ELR (cell line): ENCODE measurements around the gene TBXAS1.
A peak's percentile ranks its signal among the peaks of the same experiment; 100 is the strongest.

Source experiments
- DNase-seq: peaks from one replicate; pipeline ENCODE4 v3.0.0-alpha.2; 2015; ENCODE audit warnings: low read depth

Gene TBXAS1

DNA sequence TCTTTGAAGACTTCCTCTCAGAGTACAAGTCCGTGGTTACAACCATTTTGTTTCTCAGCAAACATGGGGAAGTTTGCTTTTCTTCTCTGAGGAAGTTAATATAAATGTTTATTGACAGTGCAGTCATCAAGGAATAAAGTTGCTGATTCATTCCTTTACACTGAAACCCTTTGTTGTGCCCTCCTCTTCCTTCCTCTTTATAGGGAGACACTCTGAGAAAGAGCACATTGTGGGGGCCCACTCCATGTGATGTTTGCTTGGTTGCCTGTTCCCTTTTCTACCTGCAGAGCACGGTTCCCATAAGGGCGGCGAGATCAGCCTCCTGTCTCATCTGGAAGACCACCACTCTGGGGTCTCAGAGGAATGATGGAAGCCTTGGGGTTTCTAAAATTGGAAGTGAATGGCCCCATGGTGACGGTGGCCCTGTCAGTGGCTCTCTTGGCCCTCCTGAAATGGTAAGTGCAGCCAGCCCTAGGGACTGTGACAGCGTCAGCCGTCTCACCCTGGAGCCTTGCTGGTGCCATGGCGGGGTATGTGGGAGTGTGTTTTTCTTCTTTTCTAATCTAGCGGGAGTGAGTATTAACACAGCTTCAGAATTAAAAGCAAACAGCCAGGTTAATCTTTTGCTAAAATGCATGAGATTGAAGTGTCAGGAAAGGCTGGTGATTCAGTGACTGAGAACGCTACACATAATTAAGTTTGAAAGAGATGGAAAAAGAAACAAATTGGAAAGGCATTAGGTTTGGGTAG is at the start of gene TBXAS1:
TBXAS1 (plus strand) TSS at position 240 of the 750 bp plus-strand sequence; CDS start at position 367, 127 bp downstream.
- DNase-seq, result peak; percentile 12

DNA sequence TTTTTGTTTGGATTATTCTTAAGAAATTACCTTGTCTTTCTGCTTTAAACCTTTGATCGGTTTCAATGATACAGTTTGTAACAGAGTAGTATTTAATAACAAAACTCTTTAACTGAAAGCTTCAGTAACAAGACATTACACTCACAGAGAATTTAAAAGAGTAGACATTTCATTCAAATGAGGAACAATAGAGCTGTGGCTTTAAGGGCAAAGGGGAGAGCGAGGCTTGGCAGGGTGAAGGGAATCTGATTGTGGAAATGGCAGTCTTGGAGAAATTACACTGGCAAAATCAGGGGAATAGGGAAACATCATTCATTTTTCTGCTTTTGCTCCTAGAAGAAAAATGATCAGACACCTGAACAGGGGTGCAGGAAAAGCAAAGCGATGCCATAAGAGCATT is 46.1 kb upstream of the TBXAS1 start:
- no peak for DNase-seq

DNA sequence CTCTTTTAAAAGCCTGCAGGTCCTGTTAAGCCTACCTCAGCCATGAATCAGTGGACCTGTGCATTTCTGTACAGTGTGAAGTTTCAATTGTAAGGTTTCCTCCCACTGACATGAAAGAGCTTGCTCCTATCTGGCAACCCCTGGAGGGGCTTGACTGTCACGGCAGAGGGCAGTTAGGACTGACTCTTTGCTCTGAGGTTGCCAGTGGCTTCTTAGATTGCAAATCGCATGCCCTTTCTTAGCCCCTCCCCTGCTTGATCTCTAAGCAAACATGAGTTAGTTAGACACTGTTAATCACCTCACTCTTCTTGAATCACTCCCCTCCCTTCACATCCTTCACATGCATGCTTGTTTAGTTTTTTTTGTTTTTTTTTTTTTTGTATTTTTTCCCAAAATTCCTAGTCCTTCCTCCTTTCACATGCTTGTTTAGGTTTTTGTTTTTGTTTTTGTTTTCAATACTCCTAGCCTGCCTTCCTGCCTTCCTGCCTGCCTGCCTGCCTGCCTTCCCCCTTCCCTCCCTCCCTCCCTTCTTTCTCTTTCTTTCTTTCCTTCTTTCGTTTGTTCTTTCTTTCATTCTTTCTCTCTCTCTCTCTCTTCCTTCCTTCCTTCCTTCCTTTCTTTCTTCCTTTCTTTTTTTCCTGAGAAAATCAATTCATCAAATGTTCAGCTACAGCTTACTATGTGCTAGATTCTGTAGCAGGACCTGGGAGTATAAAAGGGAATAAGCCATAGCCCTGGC is 45.2 kb upstream of the TBXAS1 start:
- no peak for DNase-seq

DNA sequence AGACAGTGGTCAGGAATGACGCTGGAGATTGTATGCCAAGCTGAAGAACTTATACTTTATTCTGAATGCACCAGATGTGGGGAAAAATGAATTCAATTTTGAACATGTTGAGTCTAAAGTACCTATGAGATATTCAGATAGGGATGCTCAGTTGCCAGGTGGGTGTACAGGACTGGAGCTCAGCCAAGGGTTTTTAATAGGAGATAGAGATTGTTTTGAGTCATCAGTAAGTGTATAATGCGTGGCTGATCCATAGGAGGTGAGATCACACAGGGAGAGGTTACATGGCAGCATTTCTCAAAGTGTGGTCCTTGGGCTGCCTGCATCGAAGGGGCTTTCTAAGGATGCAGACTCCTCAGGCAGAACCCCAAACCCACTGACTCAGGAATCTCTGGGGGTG is 44.4 kb upstream of the TBXAS1 start:
- no peak for DNase-seq

DNA sequence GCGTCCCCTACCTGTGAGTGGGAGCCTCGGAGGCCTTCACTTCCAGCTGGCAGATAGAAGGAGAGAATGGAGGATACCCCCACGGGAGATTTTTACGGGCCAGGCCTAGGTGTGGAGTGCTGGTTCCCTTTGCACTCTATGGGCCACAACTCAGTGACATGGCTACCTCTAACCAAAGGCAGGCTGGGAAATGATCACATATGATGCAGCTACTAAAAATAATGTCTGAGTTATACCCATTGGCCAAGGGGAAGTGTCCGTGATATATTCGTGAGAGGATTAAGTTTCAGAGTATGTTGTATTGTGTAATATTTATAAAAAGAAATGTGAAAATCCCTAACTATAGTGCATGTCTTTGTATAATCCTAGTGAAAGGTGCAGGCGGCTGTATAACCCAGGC is 37.7 kb upstream of the TBXAS1 start:
- DNase-seq, result no peak

DNA sequence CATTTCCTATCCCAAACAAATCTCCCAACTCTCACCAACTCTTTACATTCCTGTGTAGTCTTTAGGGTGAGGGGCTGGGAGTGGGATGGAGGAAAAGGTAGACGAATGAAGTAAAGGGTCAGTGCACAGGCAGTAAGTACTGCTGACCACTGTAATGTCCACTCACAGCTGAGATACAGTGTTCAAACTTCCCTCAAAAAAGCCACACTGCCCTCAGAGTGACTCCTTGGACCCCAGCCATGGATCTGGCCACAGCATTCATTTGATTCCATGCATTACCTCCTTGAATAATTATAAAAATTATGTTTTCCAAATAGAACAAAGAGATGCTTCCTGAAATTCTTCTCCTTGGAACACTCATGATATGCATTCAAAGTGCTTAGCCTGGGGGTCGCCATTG is 31.5 kb upstream of the TBXAS1 start:
- no peak for DNase-seq

DNA sequence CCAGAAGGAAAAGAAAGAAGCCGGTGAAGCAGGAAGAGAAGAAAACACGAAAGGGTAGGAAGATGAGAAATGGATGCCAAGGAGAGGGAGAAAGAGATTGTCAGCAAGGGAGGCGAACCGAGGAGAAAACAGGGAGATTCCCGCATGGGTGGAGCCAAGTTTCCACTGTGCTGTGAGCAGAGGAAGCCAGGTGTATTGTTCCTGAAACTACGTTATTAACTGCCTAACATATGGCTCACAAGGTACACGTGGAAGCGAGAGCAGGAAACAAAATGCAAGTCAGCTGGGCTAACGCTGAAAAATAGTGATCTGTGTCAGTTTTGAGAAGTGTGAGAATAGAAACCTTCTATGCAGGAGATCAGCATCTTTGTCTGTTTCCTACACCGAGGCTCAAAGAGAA is 30.8 kb upstream of the TBXAS1 start:
- DNase-seq, result no peak

DNA sequence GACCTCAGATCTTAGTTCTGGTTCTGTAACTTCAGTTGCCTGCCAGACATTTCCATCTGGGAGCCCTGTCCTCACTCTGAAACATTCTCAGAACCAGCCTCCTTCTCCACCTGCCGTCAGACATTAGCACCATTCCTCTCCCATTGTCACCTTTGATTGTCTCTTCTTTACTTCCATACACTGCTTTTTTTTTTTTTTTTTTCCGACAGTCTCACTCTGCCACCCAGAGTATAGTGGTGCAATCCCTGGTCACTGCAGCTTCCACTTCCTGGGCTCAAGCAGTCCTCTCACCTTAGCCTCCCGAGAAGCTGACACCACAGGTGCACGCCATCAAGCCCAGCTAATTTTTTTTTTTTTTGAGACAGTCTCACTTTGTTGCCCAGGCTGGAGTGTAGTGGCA is 30.2 kb upstream of the TBXAS1 start:
- no peak for DNase-seq

DNA sequence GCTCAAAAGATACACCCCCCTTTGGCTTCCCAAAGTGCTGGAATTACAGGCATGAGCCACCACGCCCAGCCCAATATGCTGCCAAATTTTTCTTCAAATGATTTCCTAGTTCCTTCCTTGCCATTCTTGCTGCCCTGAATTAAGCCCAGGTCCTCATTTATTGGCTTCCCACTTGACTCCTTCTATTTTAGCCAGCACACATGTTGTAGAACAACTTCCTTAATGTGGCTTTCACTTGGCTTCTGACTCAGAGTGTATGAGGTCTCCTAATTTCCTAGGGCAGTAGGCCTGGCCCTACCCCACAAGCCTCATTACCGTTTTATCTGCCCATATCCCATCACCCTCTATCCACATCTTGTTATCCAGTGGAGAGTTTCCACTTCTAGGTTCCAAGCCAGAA is 29.5 kb upstream of the TBXAS1 start:
- no peak for DNase-seq

DNA sequence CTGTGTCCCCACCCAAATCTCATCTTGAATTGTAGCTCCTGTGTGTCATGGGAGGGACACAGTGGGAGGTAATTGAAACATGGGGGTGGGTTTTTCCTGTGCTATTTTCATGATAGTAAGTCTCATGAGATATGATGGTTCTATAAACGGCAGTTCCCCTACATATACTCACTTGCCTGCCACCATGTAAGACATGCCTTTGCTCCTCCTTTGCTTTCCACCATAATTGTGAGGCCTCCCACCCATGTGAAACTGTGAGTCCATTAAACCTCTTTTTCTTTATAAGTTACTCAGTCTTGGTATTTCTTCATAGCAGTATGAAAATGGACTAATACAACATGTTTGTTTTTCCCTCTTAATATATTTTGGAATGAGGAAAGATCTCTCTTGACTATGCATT is 24.5 kb upstream of the TBXAS1 start:
- no peak for DNase-seq

DNA sequence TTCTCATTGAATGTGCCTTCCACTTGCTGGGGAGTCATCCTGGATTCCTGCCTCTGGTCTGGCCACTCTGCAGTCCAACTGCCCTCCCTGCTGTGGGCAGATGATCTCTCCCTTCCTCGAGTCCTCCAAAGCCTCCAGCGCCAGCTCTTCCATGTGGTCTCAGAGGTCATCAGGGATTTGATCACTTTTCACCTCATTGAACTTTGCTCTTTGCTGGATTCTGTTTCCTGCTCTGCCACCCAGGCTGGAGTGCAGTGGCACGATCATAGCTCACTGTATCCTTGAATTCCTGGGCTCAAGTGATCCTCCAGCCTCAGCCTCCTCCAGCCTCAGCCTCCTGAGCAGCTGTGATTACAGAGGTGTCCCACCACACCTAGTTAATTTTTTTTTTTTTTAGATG is 22.1 kb upstream of the TBXAS1 start:
- DNase-seq, result no peak

DNA sequence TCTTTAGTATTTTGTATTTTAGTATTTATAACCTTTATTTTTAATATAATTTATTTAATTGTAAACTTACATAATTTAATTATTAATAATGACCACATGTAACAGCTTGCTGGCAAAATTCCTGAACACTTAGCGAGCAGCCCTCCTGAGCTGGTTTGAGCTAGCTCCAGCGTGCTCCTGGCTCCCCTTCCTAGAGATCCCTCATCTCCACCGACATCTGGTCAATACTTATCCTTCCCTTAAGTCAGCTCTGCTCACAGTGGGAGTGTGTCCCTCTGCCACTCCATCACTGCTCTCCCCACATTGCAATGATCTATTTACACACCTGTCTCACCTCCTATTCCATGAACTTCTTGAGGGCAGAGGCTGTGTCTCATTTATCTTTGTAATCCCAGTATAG is 20.6 kb upstream of the TBXAS1 start:
- DNase-seq, result no peak

DNA sequence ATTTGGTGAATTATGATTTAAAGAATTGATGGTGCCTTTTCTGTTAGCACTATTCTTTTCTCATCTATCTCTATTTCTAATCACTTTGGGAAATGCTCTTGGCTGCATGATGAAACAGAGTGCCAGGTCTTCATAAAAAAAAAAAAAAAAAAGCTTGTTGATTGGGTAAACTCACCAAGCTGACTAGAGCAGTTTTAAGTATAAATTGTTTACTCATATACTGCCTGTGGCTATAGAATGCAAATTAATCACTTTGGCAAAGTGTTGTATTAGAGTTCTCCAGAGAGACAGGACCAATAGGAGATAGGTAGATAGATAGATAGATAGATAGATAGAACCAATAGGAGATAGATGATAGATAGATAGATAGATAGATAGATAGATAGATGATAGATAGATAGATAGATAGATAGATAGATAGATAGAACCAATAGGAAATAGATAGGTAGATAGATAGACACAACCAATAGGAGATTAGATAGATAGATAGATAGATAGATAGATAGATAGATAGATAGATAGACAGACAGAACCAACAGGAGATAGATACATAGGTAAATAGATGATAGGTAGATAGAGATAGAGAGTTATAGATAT is 20.1 kb upstream of the TBXAS1 start:
- DNase-seq, result no peak

DNA sequence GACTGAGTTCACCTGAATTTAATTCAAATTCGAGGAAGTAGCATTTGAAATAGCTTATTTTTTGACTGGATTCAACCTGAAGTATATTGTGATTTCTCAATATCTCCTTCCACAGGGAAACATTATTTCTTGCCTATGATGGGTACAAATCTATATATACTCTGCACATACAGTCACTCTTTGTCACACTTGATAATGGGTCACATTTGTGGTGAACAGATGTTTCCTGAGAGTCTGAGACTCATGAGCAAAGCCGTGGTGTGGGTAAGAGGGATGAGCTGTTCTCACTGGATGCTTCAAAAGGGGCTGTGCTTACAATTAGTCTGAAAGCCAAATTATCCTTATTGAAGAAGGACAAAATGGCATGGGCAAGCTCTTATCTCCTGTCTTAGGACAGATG is 18.0 kb upstream of the TBXAS1 start:
- DNase-seq, result peak; percentile 39

DNA sequence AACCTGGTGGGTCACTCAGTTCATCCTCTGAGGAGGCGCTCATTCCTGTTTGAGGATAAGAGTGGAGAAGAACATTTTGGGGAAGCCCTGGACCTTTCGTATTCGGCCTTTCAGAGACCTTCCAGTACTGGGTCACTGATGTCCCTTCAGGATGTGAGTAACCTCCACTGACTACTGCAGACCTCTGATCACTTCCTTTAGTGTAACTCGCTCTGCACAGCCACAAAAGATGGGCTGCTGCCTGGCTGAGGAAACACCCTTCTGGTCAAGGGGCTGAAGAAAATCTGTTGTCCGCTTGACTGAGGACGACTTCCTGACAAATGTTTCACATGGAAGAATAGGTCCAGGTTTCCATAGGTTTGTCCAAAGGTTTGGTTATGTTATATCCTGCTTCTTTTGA is 15.9 kb upstream of the TBXAS1 start:
- no peak for DNase-seq

DNA sequence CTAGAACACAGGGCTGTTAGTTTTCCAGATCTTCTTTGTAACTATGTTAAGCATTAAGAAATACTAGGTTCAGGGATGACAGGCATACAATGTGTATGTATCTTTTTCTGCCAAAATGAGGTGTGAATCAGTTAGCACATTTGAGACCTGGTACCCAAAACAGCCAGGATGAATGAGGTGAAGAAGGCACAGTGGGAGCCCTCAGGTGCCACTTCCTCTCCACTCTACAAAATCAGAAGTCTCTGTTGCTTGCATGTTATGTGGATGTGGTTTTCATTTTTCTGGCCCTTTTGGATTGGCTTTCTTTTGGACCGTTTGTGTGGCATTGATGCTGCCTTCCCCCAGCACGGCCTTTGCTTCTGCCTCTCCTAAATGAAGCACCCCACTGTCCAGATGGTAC is 15.4 kb upstream of the TBXAS1 start:
- DNase-seq, result no peak

DNA sequence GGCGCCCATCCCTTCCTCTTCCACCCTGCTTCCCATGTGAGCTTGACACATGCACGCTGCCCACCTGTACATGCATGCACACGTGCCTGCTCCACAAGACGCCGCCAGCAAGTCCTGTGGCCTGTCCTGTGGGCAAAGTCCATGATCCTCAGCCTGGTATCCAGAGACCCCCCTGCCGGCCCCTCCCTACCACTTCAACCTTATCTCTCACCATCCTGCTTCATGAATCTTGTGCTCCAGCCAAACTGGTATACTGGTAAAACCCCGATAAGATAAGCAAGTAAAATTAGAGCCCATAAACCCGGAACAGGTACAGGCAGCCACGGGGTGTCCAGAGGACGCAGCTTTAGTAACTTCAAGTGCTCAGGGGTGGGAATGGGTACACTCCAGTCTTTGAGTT is 11.8 kb upstream of the TBXAS1 start:
- DNase-seq, result no peak

DNA sequence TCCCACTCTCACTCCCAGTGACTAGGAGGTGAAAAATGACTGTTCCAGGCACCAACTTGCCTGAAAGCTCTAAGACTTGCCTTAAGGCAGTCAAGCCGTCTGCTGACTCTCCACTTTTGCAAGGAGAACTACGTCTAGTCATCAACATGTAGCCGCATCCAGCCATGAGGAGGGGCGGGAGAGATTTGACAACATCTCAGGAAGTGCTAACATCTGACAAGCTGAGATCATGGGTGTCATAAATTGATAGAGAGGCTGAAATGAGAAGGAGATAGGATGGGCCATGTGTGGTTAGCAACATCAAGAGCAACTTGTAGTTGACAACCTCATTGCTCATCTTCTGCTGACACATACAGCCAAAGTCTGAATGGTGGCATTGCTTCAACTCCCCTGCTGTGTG is 9.0 kb upstream of the TBXAS1 start:
- no peak for DNase-seq

DNA sequence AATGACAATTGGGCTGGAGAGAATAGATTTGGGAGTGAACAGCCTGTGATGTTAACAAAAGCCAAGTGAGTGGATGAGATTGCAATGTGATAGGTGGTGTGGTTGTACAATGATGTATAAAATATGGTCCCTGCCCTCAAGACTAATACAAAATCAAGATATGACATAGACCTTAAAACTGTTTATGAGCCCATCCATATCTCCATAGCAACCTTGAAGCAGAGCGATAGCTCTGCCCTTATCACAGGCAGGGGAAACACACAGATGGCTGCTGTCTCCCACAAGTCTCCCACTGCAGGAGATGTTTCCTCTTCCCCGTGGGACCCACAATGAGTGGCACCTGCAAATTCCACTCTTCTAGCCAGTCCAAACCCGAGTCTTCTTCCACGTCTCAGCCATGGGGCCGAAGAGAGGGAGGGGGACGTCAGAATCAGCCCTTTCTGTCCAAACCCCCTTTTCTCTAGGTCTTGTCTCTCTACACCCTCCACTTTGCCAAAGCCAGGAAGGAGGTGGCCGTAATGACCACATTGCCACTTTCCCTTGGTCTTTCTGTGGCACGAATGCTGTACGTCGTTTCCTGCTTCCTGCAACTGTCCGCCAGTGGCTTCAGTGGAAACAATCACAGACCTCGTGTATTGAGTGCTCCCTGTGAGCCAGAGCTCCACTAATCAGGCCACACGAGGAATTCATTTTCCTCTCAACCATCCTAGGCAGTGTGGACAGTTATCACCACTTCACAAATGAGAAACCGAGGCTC is 7.5 kb upstream of the TBXAS1 start:
- DNase-seq, result no peak

DNA sequence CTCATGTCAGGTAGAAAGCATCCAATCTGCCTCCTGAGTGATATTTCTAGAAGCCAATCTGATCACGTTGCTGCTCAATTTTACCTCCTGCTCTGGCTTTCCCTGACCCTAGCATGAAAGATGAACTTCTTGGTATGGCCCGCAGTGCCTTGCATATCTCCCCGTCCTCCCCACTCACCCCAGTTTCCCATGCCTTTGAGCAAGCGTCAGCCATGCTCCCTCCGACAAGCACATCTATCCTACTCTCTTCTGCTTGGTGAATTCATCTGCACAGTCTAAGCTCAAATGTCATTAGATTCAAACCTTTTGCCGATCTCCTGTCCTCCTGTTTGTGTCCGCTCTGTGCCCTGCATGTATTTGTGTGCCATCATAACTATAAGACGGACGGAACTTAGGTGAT is 6.2 kb upstream of the TBXAS1 start:
- DNase-seq, result no peak

DNA sequence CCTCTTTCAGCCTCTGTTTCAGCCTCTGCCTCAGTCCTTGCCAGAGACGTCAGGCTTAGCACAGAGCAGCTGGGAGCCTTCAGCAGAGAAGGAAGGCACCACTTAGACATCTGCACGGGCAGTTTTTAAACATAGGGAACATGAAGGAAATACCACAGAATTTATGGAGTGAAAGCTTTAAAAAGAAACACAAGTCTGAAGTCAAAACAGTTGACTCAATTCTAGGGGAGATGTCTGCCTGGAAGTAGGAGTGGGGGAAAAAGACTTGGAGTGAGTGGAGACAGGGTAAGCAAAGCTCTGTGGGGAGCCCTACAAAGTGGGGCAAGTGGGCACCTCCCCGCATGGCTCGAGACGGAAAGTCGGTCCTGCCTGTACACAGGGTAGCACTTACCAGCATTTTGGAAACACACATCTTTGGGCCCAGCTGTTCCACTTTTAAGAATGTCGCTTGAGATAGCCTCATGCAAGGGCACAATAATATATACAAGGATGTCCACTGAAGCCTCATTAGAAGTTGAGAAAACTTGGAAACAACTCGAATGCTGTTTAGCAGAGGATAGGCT is 5.0 kb upstream of the TBXAS1 start:
- no peak for DNase-seq

DNA sequence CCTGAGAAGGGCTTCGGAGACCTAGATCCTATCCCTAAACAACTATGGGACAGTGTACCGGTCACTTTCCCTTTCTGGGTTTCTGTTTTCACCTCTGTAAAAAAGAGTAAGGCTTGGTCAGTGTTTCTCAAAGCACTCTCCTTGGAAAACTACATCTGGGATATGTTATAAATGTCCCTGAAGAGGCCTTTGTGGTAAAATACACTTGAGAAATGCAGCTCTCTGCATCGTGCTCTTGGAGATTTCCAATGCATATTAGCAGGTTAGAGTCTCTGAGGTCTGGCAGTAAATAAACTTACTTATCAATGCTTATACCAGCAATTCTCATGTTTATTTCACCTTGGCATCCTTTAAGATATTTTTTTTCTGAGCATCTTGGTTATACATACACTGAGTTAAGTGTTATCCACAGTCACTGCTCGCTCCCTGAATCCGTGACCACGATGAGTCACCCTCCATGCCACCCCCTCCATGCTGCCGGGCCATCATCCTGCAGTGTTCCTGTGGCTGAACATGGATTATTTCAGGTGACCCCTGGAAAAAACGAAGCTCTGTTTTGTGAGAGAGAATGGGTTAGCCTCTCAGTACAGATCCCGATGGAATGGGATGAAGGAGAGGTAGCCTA is 3.3 kb upstream of the TBXAS1 start:
- peak; percentile 60 for DNase-seq
